ENCODE data around the gene C3orf70. TPM values are rescaled to one million over a fixed set of nuclear protein-coding genes. Genes with fewer than 3 reads are reported as not detected.

C3orf70 gene
- total RNA-seq, 6 experiments from 2014 or later = 0.06 to 0.69 (median 0.30) TPM

GRCh38 chr3:185157347-185157746 is 4.5 kb upstream of the C3orf70 start:
- H3K4me1 ChIP-seq = peaks cover 0 to 3% (median 0%) of the 10 kb centered on the region in 4 donors
- no peaks in the 10 kb centered on the region for H3K9me3 ChIP-seq
- no peak for ATAC-seq
- 72% methylated on average over 2 of the region's 3 CpGs for WGBS (ENCODE audit: insufficient coverage, low coverage, low lambda C conversion rate, missing lambda C conversion rate)
- no peak for TF ChIP-seq POLR2A (IDR thresholded peaks at IDR 0.05)
- TF ChIP-seq CTCF (IDR thresholded peaks at IDR 0.05) = no peak
- no peak overlapping the region for H3K4me3 ChIP-seq
- H3K27me3 ChIP-seq = no peaks in the 10 kb centered on the region
- DNase-seq = no peak
- intact Hi-C loops (cut with DNase I) = no loop called here
- H3K27ac ChIP-seq = no peak overlapping the region
- H3K36me3 ChIP-seq = no peaks in the 10 kb centered on the region

GRCh38 chr3:185155678-185156077 is 2.8 kb upstream of the C3orf70 start:
- no peaks in the 10 kb centered on the region for H3K9me3 ChIP-seq
- DNase-seq = no peak
- no peaks in the 10 kb centered on the region for H3K36me3 ChIP-seq
- H3K4me3 ChIP-seq = no peak overlapping the region
- no peak for ATAC-seq
- intact Hi-C loops (cut with DNase I) = no loop called here
- 83% methylated on average over 1 of the region's 5 CpGs for WGBS (ENCODE audit: insufficient coverage, low coverage, low lambda C conversion rate, missing lambda C conversion rate)
- no peak for TF ChIP-seq POLR2A (IDR thresholded peaks at IDR 0.05)
- TF ChIP-seq CTCF (IDR thresholded peaks at IDR 0.05) = no peak
- H3K27me3 ChIP-seq = no peaks in the 10 kb centered on the region
- no peak overlapping the region for H3K27ac ChIP-seq
- peaks cover 0 to 3% (median 0%) of the 10 kb centered on the region in 4 donors for H3K4me1 ChIP-seq

DNA sequence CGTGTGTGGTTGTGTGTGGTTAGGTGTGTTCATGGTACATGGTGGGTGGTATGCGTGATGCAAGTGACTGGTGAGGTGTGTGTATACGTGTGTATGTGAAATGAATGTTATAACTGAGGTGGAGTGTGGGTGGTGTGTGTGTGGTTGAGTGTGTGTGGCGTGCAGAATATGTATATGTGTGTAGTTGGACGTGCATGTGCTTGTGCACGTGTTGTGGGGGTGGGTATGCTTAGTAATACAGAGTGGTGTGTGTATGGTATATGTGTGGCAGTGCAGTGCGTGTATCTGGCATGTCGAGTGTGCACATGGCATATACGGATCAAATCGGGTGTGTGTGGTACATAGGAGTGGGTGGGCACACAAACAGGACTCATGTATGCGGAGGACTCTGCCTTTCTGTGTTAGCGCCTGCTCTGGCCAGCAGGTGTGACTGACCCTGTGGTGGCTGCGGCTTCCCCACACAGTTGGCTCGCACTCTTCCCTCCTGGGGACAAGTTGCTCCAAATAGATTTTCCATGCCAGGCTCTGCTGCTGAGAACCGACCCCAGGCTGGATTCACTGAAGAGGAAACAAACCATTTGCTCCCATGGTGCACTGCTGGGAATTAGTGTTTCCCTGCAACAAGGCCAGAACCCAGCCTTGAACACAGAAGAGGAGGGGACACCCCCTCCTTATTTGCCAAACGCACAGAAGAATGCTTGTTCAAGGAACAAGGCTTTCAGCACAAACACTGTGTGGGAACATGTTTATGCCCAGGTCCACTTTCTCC is 1.2 kb upstream of the C3orf70 start:
- no peak for TF ChIP-seq POLR2A (IDR thresholded peaks at IDR 0.05)
- no peak for TF ChIP-seq CTCF (IDR thresholded peaks at IDR 0.05)
- Histone ChIP-seq H3K27ac (no peak overlapping the region), H3K36me3 (no peaks in the 10 kb centered on the region), H3K27me3 (peaks cover 0 to 5% of the 10 kb centered on the region in 2 donors), H3K4me3 (no peak overlapping the region), H3K4me1 (peaks cover 0 to 3% (median 0%) of the 10 kb centered on the region in 4 donors), H3K9me3 (no peaks in the 10 kb centered on the region)
- DNase-seq (no peak), ATAC-seq (no peak)
- intact Hi-C loops (cut with DNase I) = no loop called here
- 75% methylated on average over 8 of the region's 16 CpGs for WGBS (ENCODE audit: insufficient coverage, low coverage, low lambda C conversion rate, missing lambda C conversion rate)

DNA sequence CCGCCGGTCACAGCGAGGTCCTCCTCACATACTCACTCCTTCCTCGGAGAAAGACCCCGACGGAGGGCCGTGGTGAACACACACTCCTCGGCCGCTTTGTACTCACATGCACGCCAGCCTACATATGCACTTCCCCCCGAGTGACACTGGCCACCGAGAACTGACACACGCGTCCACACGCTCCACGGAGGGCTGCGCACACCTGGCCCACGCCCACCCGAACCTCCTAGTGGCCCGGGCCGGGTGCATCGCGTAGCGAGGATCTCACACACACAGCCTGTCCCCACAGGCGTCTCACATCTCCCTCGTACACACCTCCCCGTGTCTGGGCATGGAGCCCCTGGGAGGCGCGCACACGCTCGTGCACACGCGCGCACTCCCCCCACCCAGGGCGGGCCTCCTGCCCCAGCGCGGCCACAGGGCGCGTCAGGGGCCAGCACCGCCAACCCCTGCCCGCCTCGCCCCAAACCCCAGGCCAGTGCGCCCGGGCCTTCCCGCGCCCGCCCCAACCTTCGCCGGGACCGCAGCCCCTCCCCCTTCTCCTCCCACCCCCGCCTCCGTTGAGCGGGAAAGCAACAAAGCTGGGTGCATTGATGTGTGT is 411 bp upstream of the C3orf70 start:
- DNase-seq = peak in 1 of 3 donors; percentile 45
- intact Hi-C loops (cut with DNase I) = no loop called here
- peak in 3 of 4 donors; percentile 26 to 46 (median 36) for ATAC-seq
- Histone ChIP-seq H3K4me1 (peaks cover 0 to 3% (median 0%) of the 10 kb centered on the region in 4 donors), H3K27me3 (peaks cover 0 to 5% of the 10 kb centered on the region in 2 donors), H3K36me3 (no peaks in the 10 kb centered on the region), H3K27ac (no peak overlapping the region), H3K9me3 (no peaks in the 10 kb centered on the region), H3K4me3 (peak overlapping the region; percentile 32 to 49 (median 48))
- 2% methylated on average over 15 of the region's 53 CpGs for WGBS (ENCODE audit: insufficient coverage, low coverage, low lambda C conversion rate, missing lambda C conversion rate)
- TF ChIP-seq CTCF (IDR thresholded peaks at IDR 0.05) = no peak
- no peak for TF ChIP-seq POLR2A (IDR thresholded peaks at IDR 0.05)

All from right lobe of liver (tissue), 6 donors.